ENCODE data around the gene TEAD2.
A peak's percentile ranks its signal among the peaks of the same experiment; 100 is the strongest.

Gene TEAD2

DNA sequence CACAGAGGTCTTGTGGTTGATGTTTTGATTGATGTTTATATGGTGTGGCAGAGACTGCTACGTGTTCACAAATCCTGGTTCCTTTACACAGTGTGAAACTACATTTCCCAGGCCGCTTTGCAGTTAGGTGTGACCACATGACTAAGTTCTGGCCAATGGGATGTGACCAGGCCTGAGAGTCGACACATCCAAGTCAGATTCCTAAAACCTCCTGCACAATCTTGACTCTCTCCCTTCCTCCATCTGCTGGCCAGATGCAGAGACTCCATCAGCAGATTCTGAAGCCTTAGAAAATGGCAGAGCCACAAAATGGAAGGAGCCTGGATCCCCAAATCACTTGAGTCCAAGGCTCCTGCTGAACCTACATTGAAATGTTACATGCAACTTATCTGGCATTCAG, 14.4 kb downstream of the TEAD2 start:
- Histone ChIP-seq H3K36me3 (ENCODE audit: control insufficient read depth in 2 of 2, insufficient read depth in 2 of 2, low read length in 2 of 2) (peaks cover 38 to 54% of the 10 kb centered on the region in 2 donors), H3K4me3 (ENCODE audit: low read length in 2 of 2) (no peak overlapping the region), H3K27me3 (ENCODE audit: control insufficient read depth in 1 of 2, insufficient read depth in 2 of 2, low read length in 2 of 2) (no peaks in the 10 kb centered on the region), H3K9ac (ENCODE audit: low read length in 2 of 2) (peak overlapping the region in 1 of 2 donors; percentile 13), H3K27ac (ENCODE audit: low read length) (no peak overlapping the region), H3K4me1 (ENCODE audit: control insufficient read depth, insufficient read depth, low read length) (no peaks in the 10 kb centered on the region), H3K9me3 (ENCODE audit: control insufficient read depth in 2 of 2, low read length in 2 of 2) (no peaks in the 10 kb centered on the region)

DNA sequence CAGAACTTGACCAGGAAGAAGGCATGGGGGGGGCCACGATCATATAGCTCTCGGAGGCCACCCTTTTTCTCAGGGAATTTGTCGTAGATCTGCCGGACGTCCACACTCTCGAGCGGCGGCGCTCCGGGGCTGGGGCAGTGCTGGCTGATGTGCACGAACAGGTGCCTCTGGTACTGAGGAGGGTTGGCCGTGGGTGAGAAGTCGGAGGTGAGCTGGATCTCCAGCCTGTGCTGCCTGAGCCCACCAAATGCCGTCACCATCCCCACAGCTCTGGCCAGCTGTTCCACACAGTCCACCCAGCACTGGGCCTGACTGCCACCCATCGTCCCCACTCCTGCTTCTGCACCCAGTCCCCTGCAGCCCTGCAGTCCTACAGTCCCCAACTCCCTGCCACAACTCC, 15.0 kb downstream of the TEAD2 start:
- H3K4me3 ChIP-seq (ENCODE audit: low read length in 2 of 2) = no peak overlapping the region
- H3K4me1 ChIP-seq (ENCODE audit: control insufficient read depth, insufficient read depth, low read length) = no peaks in the 10 kb centered on the region
- H3K9ac ChIP-seq (ENCODE audit: low read length in 2 of 2) = no peak overlapping the region
- H3K36me3 ChIP-seq (ENCODE audit: control insufficient read depth in 2 of 2, insufficient read depth in 2 of 2, low read length in 2 of 2) = peaks cover 39 to 58% of the 10 kb centered on the region in 2 donors
- H3K9me3 ChIP-seq (ENCODE audit: control insufficient read depth in 2 of 2, low read length in 2 of 2) = no peaks in the 10 kb centered on the region
- no peak overlapping the region for H3K27ac ChIP-seq (ENCODE audit: low read length)
- H3K27me3 ChIP-seq (ENCODE audit: control insufficient read depth in 1 of 2, insufficient read depth in 2 of 2, low read length in 2 of 2) = no peaks in the 10 kb centered on the region

DNA sequence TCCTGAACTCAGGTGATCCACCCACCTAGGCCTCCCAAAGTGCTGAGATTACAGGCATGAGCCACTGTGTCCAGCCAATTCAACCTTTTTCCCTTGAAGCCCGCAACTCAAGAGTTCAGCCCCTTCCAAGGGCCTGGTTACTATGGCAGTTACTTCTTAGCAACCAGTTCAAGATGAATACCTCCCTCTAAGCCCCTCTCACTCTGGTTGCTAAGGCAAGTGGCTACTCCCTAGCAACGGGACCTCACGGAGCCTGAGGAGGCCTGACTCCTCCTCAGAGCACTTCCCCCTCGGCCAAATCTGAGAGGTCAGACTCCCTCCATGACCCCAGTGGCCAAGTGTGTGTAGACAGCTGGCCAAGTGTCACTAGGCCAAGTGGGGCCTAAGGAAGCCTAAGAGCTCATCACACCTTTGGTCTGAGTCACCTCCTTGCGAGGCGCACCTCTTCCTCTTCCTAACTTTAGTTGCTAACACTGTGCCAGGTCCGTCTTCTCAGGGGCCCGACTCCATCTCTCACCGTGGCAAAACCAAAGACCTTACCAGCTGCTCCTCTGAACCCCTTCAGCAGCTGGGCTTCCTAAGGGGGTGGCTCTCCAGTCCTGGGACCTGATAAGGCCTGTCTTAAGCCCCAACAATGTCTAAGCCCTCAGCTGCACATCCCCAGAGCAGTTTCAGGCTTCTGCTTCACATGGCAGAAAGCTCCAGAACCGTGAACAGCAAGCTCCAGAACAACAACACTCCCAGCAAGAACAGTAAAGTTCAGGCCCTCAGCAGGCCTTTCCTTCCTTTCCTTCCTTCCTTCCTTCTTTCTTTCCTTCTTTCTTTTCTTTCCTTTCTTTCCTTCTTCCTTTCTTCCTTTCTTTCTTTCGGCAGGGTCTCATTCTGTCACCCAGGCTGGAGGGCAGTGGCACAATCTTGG, 17.5 kb downstream of the TEAD2 start:
- Histone ChIP-seq H3K4me1 (ENCODE audit: control insufficient read depth, insufficient read depth, low read length) (peaks cover 5% of the 10 kb centered on the region), H3K36me3 (ENCODE audit: control insufficient read depth in 2 of 2, insufficient read depth in 2 of 2, low read length in 2 of 2) (peaks cover 36 to 59% of the 10 kb centered on the region in 2 donors), H3K9me3 (ENCODE audit: control insufficient read depth in 2 of 2, low read length in 2 of 2) (no peaks in the 10 kb centered on the region), H3K9ac (ENCODE audit: low read length in 2 of 2) (no peak overlapping the region), H3K4me3 (ENCODE audit: low read length in 2 of 2) (no peak overlapping the region), H3K27ac (ENCODE audit: low read length) (no peak overlapping the region), H3K27me3 (ENCODE audit: control insufficient read depth in 1 of 2, insufficient read depth in 2 of 2, low read length in 2 of 2) (no peaks in the 10 kb centered on the region)

DNA sequence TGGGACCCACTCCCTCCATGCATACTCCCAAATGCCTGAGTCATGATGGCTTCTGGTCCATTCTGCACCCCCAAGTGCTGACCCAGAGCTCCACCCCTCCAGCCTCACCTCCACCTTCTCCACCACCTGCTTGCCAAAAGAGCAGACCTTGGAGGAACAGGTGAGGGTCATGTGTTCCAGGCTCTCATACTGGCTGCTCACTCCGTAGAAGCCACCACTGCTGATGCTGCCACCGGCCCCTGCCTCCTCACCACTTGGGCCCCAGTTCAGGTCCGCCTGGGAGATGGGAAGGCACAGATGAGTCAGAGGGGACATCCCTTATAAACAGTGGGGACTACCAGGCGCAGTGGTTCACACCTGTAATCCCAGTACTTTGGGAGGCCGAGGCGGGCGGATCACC, 19.1 kb downstream of the TEAD2 start:
- Histone ChIP-seq H3K36me3 (ENCODE audit: control insufficient read depth in 2 of 2, insufficient read depth in 2 of 2, low read length in 2 of 2) (peaks cover 28 to 51% of the 10 kb centered on the region in 2 donors), H3K9me3 (ENCODE audit: control insufficient read depth in 2 of 2, low read length in 2 of 2) (no peaks in the 10 kb centered on the region), H3K4me1 (ENCODE audit: control insufficient read depth, insufficient read depth, low read length) (peaks cover 18% of the 10 kb centered on the region), H3K9ac (ENCODE audit: low read length in 2 of 2) (no peak overlapping the region), H3K27me3 (ENCODE audit: control insufficient read depth in 1 of 2, insufficient read depth in 2 of 2, low read length in 2 of 2) (no peaks in the 10 kb centered on the region), H3K4me3 (ENCODE audit: low read length in 2 of 2) (no peak overlapping the region), H3K27ac (ENCODE audit: low read length) (no peak overlapping the region)

DNA sequence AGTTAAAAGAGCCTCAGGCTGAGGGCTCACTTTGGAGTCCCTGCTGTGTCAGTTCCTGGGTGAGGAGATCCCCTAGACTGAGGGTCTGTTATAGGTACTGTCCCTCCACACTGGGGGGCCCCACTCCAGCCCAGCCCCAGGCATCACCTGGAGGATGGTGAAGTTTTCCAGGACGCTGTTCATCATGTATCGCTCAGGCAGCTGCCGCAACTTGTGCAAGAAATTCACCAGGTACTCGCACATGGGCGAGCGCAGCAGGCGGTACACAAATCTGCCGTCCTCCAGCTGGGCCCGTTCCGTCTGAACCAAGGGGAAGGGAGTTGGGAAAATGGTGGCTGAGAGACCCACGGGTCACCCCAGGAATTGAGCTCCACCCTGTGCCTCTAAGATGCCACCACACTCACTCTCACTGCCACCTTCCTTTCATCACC, 19.9 kb downstream of the TEAD2 start:
- H3K4me1 ChIP-seq (ENCODE audit: control insufficient read depth, insufficient read depth, low read length) = peaks cover 18% of the 10 kb centered on the region
- H3K27me3 ChIP-seq (ENCODE audit: control insufficient read depth in 1 of 2, insufficient read depth in 2 of 2, low read length in 2 of 2) = no peaks in the 10 kb centered on the region
- H3K36me3 ChIP-seq (ENCODE audit: control insufficient read depth in 2 of 2, insufficient read depth in 2 of 2, low read length in 2 of 2) = peaks cover 20 to 43% of the 10 kb centered on the region in 2 donors
- no peaks in the 10 kb centered on the region for H3K9me3 ChIP-seq (ENCODE audit: control insufficient read depth in 2 of 2, low read length in 2 of 2)
- H3K4me3 ChIP-seq (ENCODE audit: low read length in 2 of 2) = no peak overlapping the region
- H3K27ac ChIP-seq (ENCODE audit: low read length) = no peak overlapping the region
- no peak overlapping the region for H3K9ac ChIP-seq (ENCODE audit: low read length in 2 of 2)

DNA sequence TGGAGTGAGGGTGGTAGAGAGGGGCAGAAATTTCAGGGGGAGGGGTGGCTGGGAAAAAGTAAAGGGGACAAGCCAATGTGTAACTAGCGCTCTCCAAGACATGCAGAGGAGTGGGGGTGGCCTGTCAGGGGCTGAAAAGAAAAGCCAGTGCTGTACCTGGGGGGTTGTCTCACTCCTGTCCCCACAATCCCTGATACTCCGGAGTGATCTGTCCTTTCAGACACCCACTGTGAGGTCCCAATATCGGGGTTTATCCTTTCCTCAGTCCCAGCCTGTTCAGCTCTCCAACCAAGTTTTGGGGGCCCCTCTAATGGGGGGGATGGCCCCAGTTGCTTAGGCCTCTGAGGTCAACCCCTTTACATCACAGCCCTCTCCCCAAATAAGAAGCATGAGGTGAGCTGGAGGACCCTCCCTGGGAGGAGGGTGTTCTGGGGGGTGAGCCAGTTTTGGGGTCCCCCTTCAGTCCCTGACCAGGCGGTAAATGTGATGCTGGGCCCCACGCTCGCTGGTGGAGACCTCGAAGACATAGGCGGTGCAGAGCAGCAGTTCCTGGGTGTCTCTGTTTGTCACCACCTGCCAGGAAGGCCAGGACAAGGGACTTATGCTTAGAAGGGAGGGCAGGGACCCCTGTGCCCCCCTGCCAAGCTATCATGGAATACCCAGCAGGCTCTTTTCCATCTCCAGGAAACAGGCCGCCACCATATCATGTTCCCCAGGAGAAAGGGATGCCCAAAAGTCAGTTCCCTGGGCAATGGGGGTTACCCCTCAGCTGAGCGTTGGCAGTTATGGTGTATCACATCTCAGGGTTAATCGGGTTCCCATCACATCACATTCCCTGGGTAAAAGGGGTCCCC, 21.1 kb downstream of the TEAD2 start:
- no peaks in the 10 kb centered on the region for H3K9me3 ChIP-seq (ENCODE audit: control insufficient read depth in 2 of 2, low read length in 2 of 2)
- H3K4me3 ChIP-seq (ENCODE audit: low read length in 2 of 2) = no peak overlapping the region
- peak overlapping the region; percentile 92 for H3K27ac ChIP-seq (ENCODE audit: low read length)
- no peaks in the 10 kb centered on the region for H3K27me3 ChIP-seq (ENCODE audit: control insufficient read depth in 1 of 2, insufficient read depth in 2 of 2, low read length in 2 of 2)
- peaks cover 18% of the 10 kb centered on the region for H3K4me1 ChIP-seq (ENCODE audit: control insufficient read depth, insufficient read depth, low read length)
- H3K9ac ChIP-seq (ENCODE audit: low read length in 2 of 2) = no peak overlapping the region
- H3K36me3 ChIP-seq (ENCODE audit: control insufficient read depth in 2 of 2, insufficient read depth in 2 of 2, low read length in 2 of 2) = peaks cover 14 to 32% of the 10 kb centered on the region in 2 donors

DNA sequence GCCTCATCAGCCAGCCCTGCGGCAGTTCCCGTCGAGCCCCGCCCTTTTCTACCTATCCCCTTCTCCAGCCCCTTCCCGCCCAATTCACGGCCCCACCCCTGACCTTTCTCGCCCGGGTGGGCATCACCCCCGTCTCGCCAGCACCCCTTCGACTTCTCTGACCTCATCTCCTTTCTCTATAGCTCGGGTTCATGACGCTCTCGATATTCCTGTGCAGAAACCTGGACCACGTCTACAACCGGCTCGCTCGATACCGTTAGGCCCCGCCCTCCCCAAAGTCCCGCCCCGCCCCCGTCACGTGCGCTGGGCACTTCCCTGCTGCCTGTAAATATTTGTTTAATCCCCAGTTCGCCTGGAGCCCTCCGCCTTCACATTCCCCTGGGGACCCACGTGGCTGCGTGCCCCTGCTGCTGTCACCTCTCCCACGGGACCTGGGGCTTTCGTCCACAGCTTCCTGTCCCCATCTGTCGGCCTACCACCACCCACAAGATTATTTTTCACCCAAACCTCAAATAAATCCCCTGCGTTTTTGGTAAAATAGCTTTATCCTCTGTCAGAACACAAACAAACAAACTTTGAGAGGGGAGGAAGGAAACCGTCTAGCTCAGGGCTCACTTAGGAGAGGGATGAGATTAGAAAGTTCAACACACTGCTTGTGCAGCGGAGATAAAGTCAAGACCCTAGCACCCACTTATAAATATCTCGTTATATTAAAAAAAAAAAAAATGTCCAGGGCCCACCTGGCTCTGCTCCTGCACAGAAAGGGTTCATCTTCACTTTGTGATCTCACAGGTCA, 21.9 kb downstream of the TEAD2 start:
- Histone ChIP-seq H3K4me3 (ENCODE audit: low read length in 2 of 2) (peak overlapping the region; percentile 38 to 73), H3K27me3 (ENCODE audit: control insufficient read depth in 1 of 2, insufficient read depth in 2 of 2, low read length in 2 of 2) (no peaks in the 10 kb centered on the region), H3K4me1 (ENCODE audit: control insufficient read depth, insufficient read depth, low read length) (peaks cover 18% of the 10 kb centered on the region), H3K36me3 (ENCODE audit: control insufficient read depth in 2 of 2, insufficient read depth in 2 of 2, low read length in 2 of 2) (peaks cover 10 to 29% of the 10 kb centered on the region in 2 donors), H3K9me3 (ENCODE audit: control insufficient read depth in 2 of 2, low read length in 2 of 2) (no peaks in the 10 kb centered on the region), H3K9ac (ENCODE audit: low read length in 2 of 2) (peak overlapping the region in 1 of 2 donors; percentile 55), H3K27ac (ENCODE audit: low read length) (peak overlapping the region; percentile 92)

DNA sequence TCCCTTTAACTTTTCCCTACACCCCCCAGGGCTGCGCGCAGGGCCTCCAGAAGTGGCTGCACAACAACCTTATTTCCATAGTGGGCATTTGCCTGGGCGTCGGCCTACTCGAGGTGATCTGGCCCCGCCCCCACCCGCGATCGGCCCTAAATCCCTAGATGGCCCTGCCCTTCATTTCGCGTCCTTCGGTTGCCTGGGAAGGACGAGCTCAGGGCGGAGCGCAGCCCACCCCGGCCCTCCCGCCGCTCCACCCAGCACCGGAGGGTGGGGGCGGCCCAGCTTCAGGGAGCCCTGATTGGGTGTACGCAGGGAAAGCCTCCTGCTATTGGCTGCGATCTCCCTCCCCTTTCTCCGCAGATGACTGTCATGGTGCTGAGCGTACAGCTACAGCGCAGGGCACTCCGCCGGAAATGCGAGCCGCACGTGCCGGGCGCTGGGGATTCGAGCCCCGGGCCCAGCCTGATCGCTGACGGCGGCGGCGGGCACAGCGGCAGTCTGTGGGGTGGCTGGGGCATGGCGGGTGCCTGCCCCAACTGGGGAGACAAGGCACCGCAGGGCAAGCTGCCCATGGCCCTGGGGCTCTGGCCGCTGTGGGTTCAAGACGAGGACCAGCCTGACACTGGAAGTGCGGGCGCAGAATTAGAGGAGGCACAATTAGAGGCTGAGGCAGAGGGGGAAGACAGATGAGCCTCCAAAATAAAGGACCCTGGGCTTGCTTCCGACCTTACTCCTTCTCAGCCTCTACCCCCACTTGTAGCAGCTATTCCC, 22.7 kb downstream of the TEAD2 start:
- Histone ChIP-seq H3K27ac (ENCODE audit: low read length) (peak overlapping the region; percentile 92), H3K27me3 (ENCODE audit: control insufficient read depth in 1 of 2, insufficient read depth in 2 of 2, low read length in 2 of 2) (no peaks in the 10 kb centered on the region), H3K9me3 (ENCODE audit: control insufficient read depth in 2 of 2, low read length in 2 of 2) (no peaks in the 10 kb centered on the region), H3K4me3 (ENCODE audit: low read length in 2 of 2) (peak overlapping the region; percentile 64 to 76), H3K9ac (ENCODE audit: low read length in 2 of 2) (peak overlapping the region; percentile 48 to 60), H3K4me1 (ENCODE audit: control insufficient read depth, insufficient read depth, low read length) (peaks cover 18% of the 10 kb centered on the region), H3K36me3 (ENCODE audit: control insufficient read depth in 2 of 2, insufficient read depth in 2 of 2, low read length in 2 of 2) (peaks cover 4 to 22% of the 10 kb centered on the region in 2 donors)

DNA sequence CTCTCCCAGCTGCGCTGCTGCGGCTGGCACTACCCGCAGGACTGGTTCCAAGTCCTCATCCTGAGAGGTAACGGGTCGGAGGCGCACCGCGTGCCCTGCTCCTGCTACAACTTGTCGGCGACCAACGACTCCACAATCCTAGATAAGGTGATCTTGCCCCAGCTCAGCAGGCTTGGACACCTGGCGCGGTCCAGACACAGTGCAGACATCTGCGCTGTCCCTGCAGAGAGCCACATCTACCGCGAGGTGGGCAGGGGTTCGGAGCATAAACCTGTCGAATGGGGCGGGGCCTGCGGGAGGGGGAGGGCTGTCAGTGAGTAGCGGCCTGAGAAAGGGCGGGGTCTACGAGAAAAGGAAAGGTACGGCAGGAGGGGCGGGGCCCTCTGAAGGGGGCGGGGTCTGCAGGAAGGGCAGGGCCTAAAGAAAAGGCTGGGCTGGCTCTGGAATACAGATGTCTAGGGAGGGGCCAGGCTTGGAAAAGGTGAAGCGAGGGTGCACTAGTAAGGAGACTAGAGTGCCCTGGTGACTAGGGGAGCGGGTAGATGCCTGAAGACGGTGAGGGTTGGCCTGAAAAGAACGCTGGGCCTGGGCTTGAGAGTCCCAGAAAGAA, 23.4 kb downstream of the TEAD2 start:
- Histone ChIP-seq H3K4me3 (ENCODE audit: low read length in 2 of 2) (peak overlapping the region; percentile 64 to 76), H3K36me3 (ENCODE audit: control insufficient read depth in 2 of 2, insufficient read depth in 2 of 2, low read length in 2 of 2) (peaks cover 4 to 20% of the 10 kb centered on the region in 2 donors), H3K9me3 (ENCODE audit: control insufficient read depth in 2 of 2, low read length in 2 of 2) (no peaks in the 10 kb centered on the region), H3K27ac (ENCODE audit: low read length) (peak overlapping the region; percentile 92), H3K4me1 (ENCODE audit: control insufficient read depth, insufficient read depth, low read length) (peaks cover 18% of the 10 kb centered on the region), H3K9ac (ENCODE audit: low read length in 2 of 2) (peak overlapping the region; percentile 48 to 64), H3K27me3 (ENCODE audit: control insufficient read depth in 1 of 2, insufficient read depth in 2 of 2, low read length in 2 of 2) (no peaks in the 10 kb centered on the region)
